HG03442 (cell line): ENCODE measurements around the gene PHYKPL.

Experiments used
- ATAC-seq: cut with Tn5 transposase; IDR thresholded peaks from one replicate; pipeline ENCODE4 v1.9.1; 2021; ENCODE audit warnings: mild to moderate bottlenecking, moderate library complexity; ENCODE audit not compliant: unreplicated experiment

PHYKPL gene

GRCh38 chr5:178232124-178232919, at the start of gene PHYKPL:
Gene PHYKPL, minus strand, starts transcription at chr5:178232802. Its CDS starts 252 bp downstream, at chr5:178232550.
- peak; percentile 60 for ATAC-seq

GRCh38 chr5:178282391-178282790, 49.8 kb upstream of the PHYKPL start:
- no peak for ATAC-seq

- ATAC-seq, result no peak
These were observed 48.7 kb upstream of the PHYKPL start for GRCh38 chr5:178281331-178281730.

GRCh38 chr5:178280631-178281030, 48.0 kb upstream of the PHYKPL start:
- no peak for ATAC-seq

- ATAC-seq, result no peak
These were observed 47.3 kb upstream of the PHYKPL start for GRCh38 chr5:178279723-178280438.

GRCh38 chr5:178279026-178279722, 46.6 kb upstream of the PHYKPL start:
- no peak for ATAC-seq

GRCh38 chr5:178278358-178279023, 45.9 kb upstream of the PHYKPL start:
- no peak for ATAC-seq

GRCh38 chr5:178277866-178278265, 45.3 kb upstream of the PHYKPL start:
- no peak for ATAC-seq

- no peak for ATAC-seq
These were observed 44.7 kb upstream of the PHYKPL start for GRCh38 chr5:178277346-178277745.

GRCh38 chr5:178274781-178275537, 42.4 kb upstream of the PHYKPL start:
- ATAC-seq, result no peak

GRCh38 chr5:178273665-178274541, 41.3 kb upstream of the PHYKPL start:
- no peak for ATAC-seq

GRCh38 chr5:178273041-178273440, 40.4 kb upstream of the PHYKPL start:
- ATAC-seq, result no peak

- ATAC-seq, result no peak
These were observed 40.0 kb upstream of the PHYKPL start for GRCh38 chr5:178272591-178272990.

GRCh38 chr5:178271726-178272479, 39.3 kb upstream of the PHYKPL start:
- ATAC-seq, result no peak

- ATAC-seq, result no peak
These were observed 38.6 kb upstream of the PHYKPL start for GRCh38 chr5:178271231-178271630.

GRCh38 chr5:178269499-178269898, 36.9 kb upstream of the PHYKPL start:
- ATAC-seq, result no peak

- ATAC-seq, result no peak
These were observed 35.3 kb upstream of the PHYKPL start for GRCh38 chr5:178267876-178268275.

- ATAC-seq, result no peak
These were observed 34.6 kb upstream of the PHYKPL start for GRCh38 chr5:178267245-178267644.

GRCh38 chr5:178266581-178266980, 34.0 kb upstream of the PHYKPL start:
- no peak for ATAC-seq
